H1 (cell line): ENCODE data around the gene EPHB6. TPM values are rescaled to one million over a fixed set of nuclear protein-coding genes. Genes with fewer than 3 reads are reported as not detected.

Source experiments
- MAFK ChIP-seq: IDR thresholded peaks from 2 replicates; pipeline ENCODE4 v1.6.1; 2012; ENCODE audit warnings: low read depth, mild to moderate bottlenecking, improper control_type of control experiment, low read length
- POLR2AphosphoS5 ChIP-seq: IDR thresholded peaks from 2 replicates; pipeline ENCODE4 v1.6.1; 2011; ENCODE audit warnings: low read depth, low read length
- RNF2 ChIP-seq: fragments of 200-900, 300-1000 bp; sonication (generic); IDR thresholded peaks from 2 replicates; pipeline ENCODE4 v1.7.1; 2016; ENCODE audit warnings: borderline replicate concordance, low read depth, mild to moderate bottlenecking, antibody characterized with exemption, low read length; ENCODE audit not compliant: poor library complexity, severe bottlenecking; ENCODE audit errors: missing control alignments
- SAP30 ChIP-seq: fragments of 300-600 bp; sonication (generic); IDR thresholded peaks from 2 replicates; pipeline ENCODE4 v1.7.1; 2012; ENCODE audit warnings: low read length, moderate library complexity, mild to moderate bottlenecking, inconsistent platforms; ENCODE audit not compliant: insufficient read depth, insufficient replicate concordance
- SP1 ChIP-seq: IDR thresholded peaks from 2 replicates; pipeline ENCODE4 v1.6.1; 2011; ENCODE audit warnings: low read depth, low read length
- YY1 ChIP-seq: IDR thresholded peaks from 2 replicates; pipeline ENCODE4 v1.6.1; 2011; ENCODE audit warnings: low read depth, mild to moderate bottlenecking, low read length
- polyA plus RNA-seq, 7 experiments: library from polyadenylated mRNA; depleted of rRNA in 3 of 7; stranded (reverse) in 5 of 7; unstranded in 2 of 7; fragments of >200 nt in 5 of 7; fragments of 200-250 nt in 2 of 7; gene quantifications; 1 replicate in 5 of 7; 2 replicates in 1 of 7; 4 replicates in 1 of 7; pipeline versions ENCODE4 v1.2.1 to v1.2.3, GENCODE V29; 2011 to 2013; ENCODE audit warnings: missing spikeins in 2 of 7, mixed read lengths in 2 of 7
- total RNA-seq: library from RNA; stranded (reverse); fragmentation: NEBNext Ultra II Directional; extraction: Animal tissue kit (Norgen Biotek cat#: 25700); gene quantifications from 2 replicates; pipeline ENCODE4 v1.2.1, GENCODE V29; 2021

The EPHB6 gene
- total and polyA plus RNA-seq, 2 of the 8 experiments (the other 6 are each of a cell fraction or from before 2014, with no cell fraction given): 19.7 TPM

GRCh38 chr7:142889816-142890215 lies 34.9 kb downstream of the EPHB6 start (continued):
- TF ChIP-seq SAP30: no peak
- no peak for TF ChIP-seq SP1
- no peak for TF ChIP-seq YY1
- TF ChIP-seq MAFK: no peak
- TF ChIP-seq POLR2AphosphoS5: no peak
- TF ChIP-seq RNF2: no peak
